AG04449 (cell line): Measurements from ENCODE around the gene PDE4B.

Experiments used
- CTCF ChIA-PET: fragments of 350-600 bp; formaldehyde crosslinking; extraction: SDS; loops from one replicate; lab custom pipeline; 2021; ENCODE audit warnings: antibody characterized with exemption; lab: Yijun Ruan, JAX
- POLR2A ChIA-PET: fragments of 400-600, 350-600 bp; formaldehyde crosslinking; extraction: SDS; loops from one replicate; lab custom pipeline; 2020; ENCODE audit warnings: antibody characterized with exemption, inconsistent platforms; lab: Yijun Ruan, JAX
- DNase-seq: peaks from one replicate; pipeline ENCODE4 v3.0.0-alpha.2; 2010; ENCODE audit warnings: low read depth, low spot score
- H3K4me3 ChIP-seq: 2 replicates; pipeline ENCODE4 v1.5.1; 2011; ENCODE audit warnings: low read depth, mild to moderate bottlenecking, control low read depth, low read length
- CTCF ChIP-seq: IDR thresholded peaks from one replicate; pipeline ENCODE4 v1.5.1; 2011; ENCODE audit warnings: mild to moderate bottlenecking, moderate library complexity, low read length, control low read depth, inconsistent platforms; ENCODE audit not compliant: insufficient read depth; ENCODE audit errors: missing control alignments

PDE4B gene

DNA sequence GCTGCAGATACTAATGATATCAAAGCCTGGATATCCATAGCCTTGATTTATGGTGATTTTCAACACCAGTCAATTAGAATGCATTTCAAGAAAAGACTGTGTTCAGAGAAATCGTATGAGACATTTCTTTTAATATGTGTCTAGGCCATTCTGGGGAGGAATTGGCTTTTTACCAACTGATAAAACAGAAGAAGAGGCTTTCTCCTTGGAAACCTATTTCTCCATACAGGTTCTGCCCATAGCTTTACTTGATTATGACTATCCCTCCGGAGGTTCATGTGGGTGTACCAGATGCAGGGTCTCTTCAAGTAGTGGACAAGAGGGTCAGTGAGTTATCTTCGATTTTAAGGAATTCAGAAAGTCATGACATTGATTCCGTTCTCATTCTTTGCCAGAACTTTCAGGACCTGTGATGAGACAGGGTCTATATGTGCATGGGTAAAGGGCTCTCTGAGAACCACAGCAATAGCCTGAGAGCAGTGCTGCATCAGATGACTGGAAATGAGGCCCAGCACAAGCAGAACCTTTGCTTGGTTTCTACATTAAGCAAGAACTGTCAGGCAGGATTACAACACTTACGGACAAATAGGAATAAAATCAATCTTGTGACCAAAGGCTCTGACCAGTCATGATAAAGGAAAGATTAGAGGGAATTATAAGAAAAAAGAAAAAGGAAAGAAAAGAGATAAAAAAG lies 477.6 kb downstream of the PDE4B start:
- no peak for DNase-seq
- TF ChIP-seq CTCF, result no peak
- ChIA-PET POLR2A (interaction anchor here (0.8 kb wide), 1 partner anchor 235 kb away, joined by 3 read pairs; no protein-coding TSS in a partner anchor), CTCF (interaction anchor here (2.0 kb wide), 1 partner anchor 176 kb away, joined by 8 read pairs; no protein-coding TSS in a partner anchor)
- H3K4me3 ChIP-seq, result no peak overlapping the region

GRCh38 chr1:66271216-66271903 lies 478.7 kb downstream of the PDE4B start:
- no peak for TF ChIP-seq CTCF
- ChIA-PET POLR2A (interaction anchor here (0.8 to 1.6 kb wide), 2 partner anchors 61 to 234 kb away, joined by 3 to 8 read pairs; no protein-coding TSS in a partner anchor), CTCF (interaction anchor here (1.0 to 2.0 kb wide), 3 partner anchors 166 to 233 kb away, joined by 3 to 8 read pairs (median 4); no protein-coding TSS in a partner anchor)
- peak overlapping the region; percentile 23 for H3K4me3 ChIP-seq
- DNase-seq, result peak; percentile 99

GRCh38 chr1:66271904-66272254 lies 479.2 kb downstream of the PDE4B start:
- TF ChIP-seq CTCF, result no peak
- ChIA-PET CTCF (interaction anchor here (1.0 to 2.0 kb wide), 3 partner anchors 165 to 232 kb away, joined by 3 to 8 read pairs (median 4); no protein-coding TSS in a partner anchor), POLR2A (interaction anchor here (1.6 kb wide), 1 partner anchor 60 kb away, joined by 8 read pairs; no protein-coding TSS in a partner anchor)

DNA sequence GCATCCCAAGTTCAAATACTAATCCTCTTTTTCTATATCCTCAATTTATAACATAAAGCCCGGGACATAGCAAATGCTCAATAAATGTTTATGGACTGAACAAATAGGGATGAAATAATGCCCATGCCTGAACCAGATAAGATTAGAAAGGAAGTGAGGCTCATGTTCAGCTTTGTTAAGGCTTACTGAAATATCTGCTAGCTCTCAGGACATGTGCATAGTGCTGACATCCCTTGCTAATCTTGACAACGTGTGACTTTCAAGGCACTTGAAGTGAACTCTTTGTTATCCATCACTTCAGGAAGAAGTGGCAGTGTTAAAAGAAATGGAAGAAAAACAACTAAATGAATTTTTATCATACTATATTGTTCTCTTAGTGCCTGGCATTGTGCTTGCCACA lies 481.0 kb downstream of the PDE4B start:
- POLR2A ChIA-PET, result interaction anchor here (0.7 kb wide), 1 partner anchor 55 kb away, joined by 3 read pairs; no protein-coding TSS in a partner anchor
- CTCF ChIA-PET, result interaction anchor here (1.3 to 2.9 kb wide), 2 partner anchors 12 to 173 kb away, joined by 3 to 14 read pairs; no protein-coding TSS in a partner anchor

More at GRCh38 chr1:66271904-66272254, 479.2 kb downstream of the PDE4B start:
- H3K4me3 ChIP-seq, result peak overlapping the region; percentile 23
- no peak for DNase-seq

DNA sequence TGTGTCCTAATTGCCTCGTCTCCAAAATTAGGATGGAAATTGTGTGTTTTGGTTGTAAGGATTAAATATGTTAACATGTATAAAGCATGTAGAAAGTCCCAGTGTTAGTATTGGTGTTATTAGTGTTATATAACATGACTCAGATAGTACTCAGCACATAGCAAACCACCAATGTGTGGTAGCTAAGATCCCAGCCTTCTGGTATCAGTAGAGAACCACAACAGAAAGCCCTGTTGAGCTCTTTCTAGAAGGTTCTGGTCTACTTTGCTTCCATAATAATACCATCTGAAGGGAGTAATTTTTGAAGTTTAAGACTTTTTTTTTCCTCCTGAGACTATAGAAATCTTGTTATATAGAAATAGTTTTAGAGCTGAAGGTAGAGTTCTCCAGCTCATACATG lies 481.9 kb downstream of the PDE4B start:
- TF ChIP-seq CTCF, result no peak
- POLR2A ChIA-PET, result interaction anchor here (0.7 to 0.9 kb wide), 2 partner anchors 32 to 57 kb away, joined by 3 read pairs; no protein-coding TSS in a partner anchor
- CTCF ChIA-PET, result interaction anchor here (1.0 to 2.9 kb wide), 2 partner anchors 21 to 172 kb away, joined by 3 to 14 read pairs; no protein-coding TSS in a partner anchor
- no peak overlapping the region for H3K4me3 ChIP-seq
- DNase-seq, result no peak

More for the DNA sequence above, 481.0 kb downstream of the PDE4B start:
- no peak for DNase-seq
- TF ChIP-seq CTCF, result no peak
- no peak overlapping the region for H3K4me3 ChIP-seq
